Fibroblast of lung (primary cell): ENCODE results near the gene PSMB1. TPM values are rescaled to one million over a fixed set of nuclear protein-coding genes. Genes with fewer than 3 reads are reported as not detected.

Experiments used
- DNase-seq, 2 donors: peaks; one replicate each; pipeline versions ENCODE4 v3.0.0 to v3.0.0-alpha.2; 2010; ENCODE audit warnings: low read depth in 2 of 2
- H2AFZ ChIP-seq: 2 replicates; pipeline ENCODE4 v1.5.1; 2012; ENCODE audit warnings: low read length, control low read depth, inconsistent platforms
- H3K27ac ChIP-seq: 2 replicates; pipeline ENCODE4 v1.5.1; 2011; ENCODE audit warnings: low read length, control low read depth; ENCODE audit not compliant: insufficient read depth
- H3K27me3 ChIP-seq: 2 replicates; pipeline ENCODE4 v1.5.1; 2011; ENCODE audit warnings: mild to moderate bottlenecking, low read length; ENCODE audit not compliant: control insufficient read depth, insufficient read depth
- H3K36me3 ChIP-seq: 2 replicates; pipeline ENCODE4 v1.5.1; 2011; ENCODE audit warnings: low read length; ENCODE audit not compliant: control insufficient read depth, insufficient read depth
- H3K4me1 ChIP-seq: 2 replicates; pipeline ENCODE4 v1.5.1; 2011; ENCODE audit warnings: low read length; ENCODE audit not compliant: control insufficient read depth, insufficient read depth; ENCODE audit errors: extremely low read depth
- H3K4me2 ChIP-seq: 2 replicates; pipeline ENCODE4 v1.5.1; 2011; ENCODE audit warnings: low read length, control low read depth; ENCODE audit not compliant: insufficient read depth; ENCODE audit errors: extremely low read depth
- H3K4me3 ChIP-seq, 4 experiments: fragments of 200-600 bp in 1 of 4; sonication (generic) in 1 of 4; replicated peaks in 1 of 4; 2 replicates each; pipeline ENCODE4 v1.5.1; 2011 to 2016; ENCODE audit warnings: low read length in 4 of 4, low read depth in 3 of 4, mild to moderate bottlenecking in 3 of 4, control low read depth in 2 of 4, inconsistent platforms in 1 of 4, mixed read lengths in 1 of 4; ENCODE audit not compliant: insufficient read depth in 1 of 4; ENCODE audit errors: control extremely low read depth in 1 of 4
- H3K79me2 ChIP-seq: 2 replicates; pipeline ENCODE4 v1.5.1; 2012; ENCODE audit warnings: mild to moderate bottlenecking, low read length, inconsistent platforms; ENCODE audit not compliant: control insufficient read depth, insufficient read depth
- H3K9ac ChIP-seq: 2 replicates; pipeline ENCODE4 v1.5.1; 2011; ENCODE audit warnings: mild to moderate bottlenecking, low read length, control low read depth; ENCODE audit not compliant: insufficient read depth
- H3K9me3 ChIP-seq: 2 replicates; pipeline ENCODE4 v1.5.1; 2012; ENCODE audit warnings: low read depth, low read length; ENCODE audit not compliant: control insufficient read depth, insufficient read depth
- H4K20me1 ChIP-seq: 2 replicates; pipeline ENCODE4 v1.5.1; 2011; ENCODE audit warnings: low read length; ENCODE audit not compliant: control insufficient read depth, insufficient read depth; ENCODE audit errors: extremely low read depth
- CTCF ChIP-seq, 2 donors: IDR thresholded peaks in 1 of 2; conservative IDR thresholded peaks in 1 of 2; 1 replicate in 1 of 2; 2 replicates in 1 of 2; pipeline ENCODE4 v1.5.1; 2011 to 2012; ENCODE audit warnings: low read length in 2 of 2, control low read depth in 1 of 2, inconsistent platforms in 1 of 2, low read depth in 1 of 2, mild to moderate bottlenecking in 1 of 2
- EZH2 ChIP-seq: IDR thresholded peaks from 2 replicates; pipeline ENCODE4 v1.5.1; 2012; ENCODE audit warnings: low read length, control low read depth, mild to moderate bottlenecking; ENCODE audit errors: missing control alignments
- polyA plus RNA-seq, 2 donors: library from polyadenylated mRNA; depleted of rRNA in 1 of 2; stranded (reverse) in 1 of 2; unstranded in 1 of 2; fragments of >200 nt; gene quantifications; 2 replicates each; pipeline ENCODE4 v1.2.1, GENCODE V29; 2011 to 2012; ENCODE audit warnings: missing spikeins in 1 of 2
- total RNA-seq: library from RNA; depleted of rRNA; stranded (reverse); fragments of >200 nt; gene quantifications from 2 replicates; pipeline ENCODE4 v1.2.1, GENCODE V29; 2014

Gene PSMB1
- total and polyA plus RNA-seq, 2 donors (not counting 1 experiment from before 2014, with no cell fraction given) = 227 to 489 TPM

GRCh38 chr6:170516783-170517616 lies 36.1 kb downstream of the PSMB1 start:
- no peak overlapping the region for H3K4me3 ChIP-seq
- H4K20me1 ChIP-seq = no peaks in the 10 kb centered on the region
- H3K9me3 ChIP-seq = no peaks in the 10 kb centered on the region
- H3K27me3 ChIP-seq = no peaks in the 10 kb centered on the region
- H3K4me2 ChIP-seq = peak overlapping the region; percentile 45
- TF ChIP-seq CTCF (conservative IDR thresholded peaks at IDR 0.05 in 1 of 2, IDR thresholded peaks at IDR 0.05 in 1 of 2; ENCODE audit: low read depth in 1 of 2, low read length in 2 of 2) (peak; percentile 87 to 95), EZH2 (no peak)
- peak; percentile 73 to 81 for DNase-seq
- H3K36me3 ChIP-seq = no peaks in the 10 kb centered on the region
- H3K79me2 ChIP-seq = no peaks in the 10 kb centered on the region
- no peaks in the 10 kb centered on the region for H3K4me1 ChIP-seq
- H3K27ac ChIP-seq = no peak overlapping the region
- H3K9ac ChIP-seq = no peak overlapping the region
- H2AFZ ChIP-seq = peak overlapping the region; percentile 72

- no peak for TF ChIP-seq CTCF (conservative IDR thresholded peaks at IDR 0.05 in 1 of 2, IDR thresholded peaks at IDR 0.05 in 1 of 2; ENCODE audit: low read depth in 1 of 2, low read length in 2 of 2)
- TF ChIP-seq EZH2 = no peak
- Histone ChIP-seq H3K4me2 (no peak overlapping the region), H3K4me3 (no peak overlapping the region), H4K20me1 (no peaks in the 10 kb centered on the region), H3K27me3 (no peaks in the 10 kb centered on the region), H3K9me3 (no peaks in the 10 kb centered on the region), H3K27ac (no peak overlapping the region), H3K79me2 (no peaks in the 10 kb centered on the region), H3K4me1 (no peaks in the 10 kb centered on the region), H3K36me3 (no peaks in the 10 kb centered on the region), H3K9ac (no peak overlapping the region), H2AFZ (no peak overlapping the region)
- DNase-seq = no peak
These were observed 38.2 kb downstream of the PSMB1 start for GRCh38 chr6:170514908-170515307.

DNA sequence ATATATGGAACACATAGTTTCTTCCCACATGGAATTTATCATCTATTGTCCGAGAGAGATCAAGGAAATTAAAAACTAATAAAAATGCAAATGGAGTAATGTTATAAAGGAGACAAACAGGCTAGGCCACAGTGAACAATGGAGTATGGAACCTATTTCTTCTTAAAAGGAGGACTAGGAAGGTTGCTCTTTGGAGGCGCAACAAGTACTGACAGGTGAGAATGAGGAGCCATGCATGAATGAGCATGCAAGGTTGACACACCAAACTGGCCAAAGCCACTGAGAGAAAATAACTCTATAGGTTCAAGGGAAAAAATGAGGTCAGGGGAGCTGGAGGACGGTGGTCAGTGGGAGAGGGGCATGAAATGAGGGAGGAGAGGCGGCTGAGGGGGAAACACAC lies 40.9 kb downstream of the PSMB1 start:
- no peak for DNase-seq
- Histone ChIP-seq H3K9me3 (no peaks in the 10 kb centered on the region), H3K4me3 (no peak overlapping the region), H3K36me3 (no peaks in the 10 kb centered on the region), H3K9ac (no peak overlapping the region), H3K27me3 (no peaks in the 10 kb centered on the region), H3K4me1 (no peaks in the 10 kb centered on the region), H3K27ac (no peak overlapping the region), H4K20me1 (no peaks in the 10 kb centered on the region), H2AFZ (no peak overlapping the region), H3K4me2 (no peak overlapping the region), H3K79me2 (no peaks in the 10 kb centered on the region)
- TF ChIP-seq EZH2 (no peak), CTCF (conservative IDR thresholded peaks at IDR 0.05 in 1 of 2, IDR thresholded peaks at IDR 0.05 in 1 of 2; ENCODE audit: low read depth in 1 of 2, low read length in 2 of 2) (no peak)
